Fibroblast of lung (primary cell): Measurements from ENCODE around the gene CAV3. TPM values are rescaled to one million over a fixed set of nuclear protein-coding genes. Genes with fewer than 3 reads are reported as not detected.

Experiments
- DNase-seq, 2 donors: peaks; one replicate each; pipeline versions ENCODE4 v3.0.0 to v3.0.0-alpha.2; 2010; ENCODE audit warnings: low read depth in 2 of 2
- H2AFZ ChIP-seq: 2 replicates; pipeline ENCODE4 v1.5.1; 2012; ENCODE audit warnings: low read length, control low read depth, inconsistent platforms
- H3K27ac ChIP-seq: 2 replicates; pipeline ENCODE4 v1.5.1; 2011; ENCODE audit warnings: low read length, control low read depth; ENCODE audit not compliant: insufficient read depth
- H3K27me3 ChIP-seq: 2 replicates; pipeline ENCODE4 v1.5.1; 2011; ENCODE audit warnings: mild to moderate bottlenecking, low read length; ENCODE audit not compliant: control insufficient read depth, insufficient read depth
- H3K36me3 ChIP-seq: 2 replicates; pipeline ENCODE4 v1.5.1; 2011; ENCODE audit warnings: low read length; ENCODE audit not compliant: control insufficient read depth, insufficient read depth
- H3K4me1 ChIP-seq: 2 replicates; pipeline ENCODE4 v1.5.1; 2011; ENCODE audit warnings: low read length; ENCODE audit not compliant: control insufficient read depth, insufficient read depth; ENCODE audit errors: extremely low read depth
- H3K4me2 ChIP-seq: 2 replicates; pipeline ENCODE4 v1.5.1; 2011; ENCODE audit warnings: low read length, control low read depth; ENCODE audit not compliant: insufficient read depth; ENCODE audit errors: extremely low read depth
- H3K4me3 ChIP-seq, 4 experiments: fragments of 200-600 bp in 1 of 4; sonication (generic) in 1 of 4; replicated peaks in 1 of 4; 2 replicates each; pipeline ENCODE4 v1.5.1; 2011 to 2016; ENCODE audit warnings: low read length in 4 of 4, low read depth in 3 of 4, mild to moderate bottlenecking in 3 of 4, control low read depth in 2 of 4, inconsistent platforms in 1 of 4, mixed read lengths in 1 of 4; ENCODE audit not compliant: insufficient read depth in 1 of 4; ENCODE audit errors: control extremely low read depth in 1 of 4
- H3K79me2 ChIP-seq: 2 replicates; pipeline ENCODE4 v1.5.1; 2012; ENCODE audit warnings: mild to moderate bottlenecking, low read length, inconsistent platforms; ENCODE audit not compliant: control insufficient read depth, insufficient read depth
- H3K9ac ChIP-seq: 2 replicates; pipeline ENCODE4 v1.5.1; 2011; ENCODE audit warnings: mild to moderate bottlenecking, low read length, control low read depth; ENCODE audit not compliant: insufficient read depth
- H3K9me3 ChIP-seq: 2 replicates; pipeline ENCODE4 v1.5.1; 2012; ENCODE audit warnings: low read depth, low read length; ENCODE audit not compliant: control insufficient read depth, insufficient read depth
- H4K20me1 ChIP-seq: 2 replicates; pipeline ENCODE4 v1.5.1; 2011; ENCODE audit warnings: low read length; ENCODE audit not compliant: control insufficient read depth, insufficient read depth; ENCODE audit errors: extremely low read depth
- CTCF ChIP-seq, 2 donors: IDR thresholded peaks in 1 of 2; conservative IDR thresholded peaks in 1 of 2; 1 replicate in 1 of 2; 2 replicates in 1 of 2; pipeline ENCODE4 v1.5.1; 2011 to 2012; ENCODE audit warnings: low read length in 2 of 2, control low read depth in 1 of 2, inconsistent platforms in 1 of 2, low read depth in 1 of 2, mild to moderate bottlenecking in 1 of 2
- EZH2 ChIP-seq: IDR thresholded peaks from 2 replicates; pipeline ENCODE4 v1.5.1; 2012; ENCODE audit warnings: low read length, control low read depth, mild to moderate bottlenecking; ENCODE audit errors: missing control alignments
- polyA plus RNA-seq, 2 donors: library from polyadenylated mRNA; depleted of rRNA in 1 of 2; stranded (reverse) in 1 of 2; unstranded in 1 of 2; fragments of >200 nt; gene quantifications; 2 replicates each; pipeline ENCODE4 v1.2.1, GENCODE V29; 2011 to 2012; ENCODE audit warnings: missing spikeins in 1 of 2
- total RNA-seq: library from RNA; depleted of rRNA; stranded (reverse); fragments of >200 nt; gene quantifications from 2 replicates; pipeline ENCODE4 v1.2.1, GENCODE V29; 2014

CAV3 gene
- total and polyA plus RNA-seq, 2 donors (not counting 1 experiment from before 2014, with no cell fraction given) = not detected

GRCh38 chr3:8755097-8755496, 21.5 kb downstream of the CAV3 start:
- Histone ChIP-seq H3K9ac (no peak overlapping the region), H3K27ac (no peak overlapping the region), H3K27me3 (no peaks in the 10 kb centered on the region), H2AFZ (no peak overlapping the region), H3K4me3 (no peak overlapping the region), H3K4me1 (no peaks in the 10 kb centered on the region), H3K4me2 (no peak overlapping the region), H4K20me1 (no peaks in the 10 kb centered on the region), H3K79me2 (no peaks in the 10 kb centered on the region), H3K36me3 (peaks cover 1% of the 10 kb centered on the region), H3K9me3 (no peaks in the 10 kb centered on the region)
- DNase-seq = no peak
- no peak for TF ChIP-seq CTCF (conservative IDR thresholded peaks at IDR 0.05 in 1 of 2, IDR thresholded peaks at IDR 0.05 in 1 of 2; ENCODE audit: low read depth in 1 of 2, low read length in 2 of 2)
- no peak for TF ChIP-seq EZH2

GRCh38 chr3:8755564-8756237, 22.1 kb downstream of the CAV3 start:
- Histone ChIP-seq H3K79me2 (no peaks in the 10 kb centered on the region), H3K36me3 (peaks cover 1% of the 10 kb centered on the region), H3K4me2 (no peak overlapping the region), H3K4me3 (no peak overlapping the region), H3K9me3 (no peaks in the 10 kb centered on the region), H3K27me3 (no peaks in the 10 kb centered on the region), H3K27ac (no peak overlapping the region), H4K20me1 (no peaks in the 10 kb centered on the region), H3K9ac (no peak overlapping the region), H3K4me1 (no peaks in the 10 kb centered on the region), H2AFZ (no peak overlapping the region)
- peak in 1 of 2 donors; percentile 17 for DNase-seq
- TF ChIP-seq CTCF (conservative IDR thresholded peaks at IDR 0.05 in 1 of 2, IDR thresholded peaks at IDR 0.05 in 1 of 2; ENCODE audit: low read depth in 1 of 2, low read length in 2 of 2) = peak; percentile 26 to 41
- no peak for TF ChIP-seq EZH2

- peak in 1 of 2 donors; percentile 56 for DNase-seq
- no peak for TF ChIP-seq EZH2
- no peak for TF ChIP-seq CTCF (conservative IDR thresholded peaks at IDR 0.05 in 1 of 2, IDR thresholded peaks at IDR 0.05 in 1 of 2; ENCODE audit: low read depth in 1 of 2, low read length in 2 of 2)
- Histone ChIP-seq H4K20me1 (no peaks in the 10 kb centered on the region), H3K27ac (no peak overlapping the region), H3K79me2 (no peaks in the 10 kb centered on the region), H3K27me3 (no peaks in the 10 kb centered on the region), H2AFZ (no peak overlapping the region), H3K9me3 (no peaks in the 10 kb centered on the region), H3K9ac (no peak overlapping the region), H3K4me3 (no peak overlapping the region), H3K4me2 (no peak overlapping the region), H3K4me1 (no peaks in the 10 kb centered on the region), H3K36me3 (peaks cover 1% of the 10 kb centered on the region)
Measured at GRCh38 chr3:8756671-8757070, 23.1 kb downstream of the CAV3 start.
